ENCODE measurements around the gene SASH1.

- TF ChIP-seq TSC22D4 (tag; IDR thresholded peaks at IDR 0.05): no peak
- no peak for TF ChIP-seq BHLHE40 (IDR thresholded peaks at IDR 0.05; ENCODE audit: low read length)
- TF ChIP-seq ZNF263 (CRISPR knock-in tag; IDR thresholded peaks at IDR 0.05; ENCODE audit: borderline replicate concordance): no peak
- TF ChIP-seq ZNF280A (IDR thresholded peaks at IDR 0.05; ENCODE audit: low read depth, partially characterized antibody): no peak
- TF ChIP-seq, protein P1, sequence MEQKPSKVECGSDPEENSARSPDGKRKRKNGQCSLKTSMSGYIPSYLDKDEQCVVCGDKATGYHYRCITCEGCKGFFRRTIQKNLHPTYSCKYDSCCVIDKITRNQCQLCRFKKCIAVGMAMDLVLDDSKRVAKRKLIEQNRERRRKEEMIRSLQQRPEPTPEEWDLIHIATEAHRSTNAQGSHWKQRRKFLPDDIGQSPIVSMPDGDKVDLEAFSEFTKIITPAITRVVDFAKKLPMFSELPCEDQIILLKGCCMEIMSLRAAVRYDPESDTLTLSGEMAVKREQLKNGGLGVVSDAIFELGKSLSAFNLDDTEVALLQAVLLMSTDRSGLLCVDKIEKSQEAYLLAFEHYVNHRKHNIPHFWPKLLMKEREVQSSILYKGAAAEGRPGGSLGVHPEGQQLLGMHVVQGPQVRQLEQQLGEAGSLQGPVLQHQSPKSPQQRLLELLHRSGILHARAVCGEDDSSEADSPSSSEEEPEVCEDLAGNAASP (IDR thresholded peaks at IDR 0.05): no peak
Measured at GRCh38 chr6:148435386-148435785, 92.7 kb downstream of the SASH1 start.
